MM.1S (cell line): ENCODE measurements around the gene NRAS.

Source experiments
- DNase-seq: peaks from one replicate; pipeline ENCODE4 v3.0.0-alpha.2; 2015
- H2AFZ ChIP-seq: fragments of 300-600 bp; sonication (generic); 2 replicates; pipeline ENCODE4 v1.6.0; 2016; ENCODE audit warnings: antibody characterized with exemption, low read length
- H3F3A ChIP-seq: fragments of 300-600 bp; sonication (generic); 2 replicates; pipeline ENCODE4 v1.6.1; 2016; ENCODE audit warnings: mild to moderate bottlenecking, antibody characterized with exemption, low read length, moderate library complexity, mixed read lengths; ENCODE audit not compliant: insufficient read depth
- H3K27ac ChIP-seq: fragments of 300-600 bp; sonication (generic); 2 replicates; pipeline ENCODE4 v1.5.1; 2016; ENCODE audit warnings: mild to moderate bottlenecking, low read length
- H3K27me3 ChIP-seq: fragments of 300-600 bp; sonication (generic); replicated peaks from 2 replicates; pipeline ENCODE4 v1.6.0; 2016; ENCODE audit warnings: low read length; ENCODE audit not compliant: insufficient read depth
- H3K36me3 ChIP-seq: fragments of 300-600 bp; sonication (generic); replicated peaks from 2 replicates; pipeline ENCODE4 v1.6.1; 2016; ENCODE audit warnings: mild to moderate bottlenecking, low read length, mixed read lengths; ENCODE audit not compliant: insufficient read depth
- H3K4me1 ChIP-seq: fragments of 300-600 bp; sonication (generic); 2 replicates; pipeline ENCODE4 v1.6.1; 2016; ENCODE audit warnings: low read length, mixed read lengths
- H3K4me2 ChIP-seq: fragments of 300-600 bp; sonication (generic); 2 replicates; pipeline ENCODE4 v1.6.0; 2016; ENCODE audit warnings: low read depth, low read length
- H3K4me3 ChIP-seq: fragments of 300-600 bp; sonication (generic); 2 replicates; pipeline ENCODE4 v1.5.1; 2016; ENCODE audit warnings: low read length, mixed read lengths
- H3K79me2 ChIP-seq: fragments of 300-600 bp; sonication (generic); 2 replicates; pipeline ENCODE4 v1.6.1; 2016; ENCODE audit warnings: mixed run types, low read length, mixed read lengths
- H3K9ac ChIP-seq: fragments of 300-600 bp; sonication (generic); 2 replicates; pipeline ENCODE4 v1.6.1; 2016; ENCODE audit warnings: low read length, mixed read lengths
- H3K9me2 ChIP-seq: fragments of 300-600 bp; sonication (generic); replicated peaks from 2 replicates; pipeline ENCODE4 v1.6.1; 2016; ENCODE audit warnings: mild to moderate bottlenecking, low read length, mixed read lengths; ENCODE audit not compliant: insufficient read depth
- H3K9me3 ChIP-seq: fragments of 300-600 bp; sonication (generic); replicated peaks from 2 replicates; pipeline ENCODE4 v1.6.1; 2016; ENCODE audit warnings: mild to moderate bottlenecking, low read length, mixed read lengths; ENCODE audit not compliant: insufficient read depth
- H4K20me1 ChIP-seq: fragments of 300-600 bp; sonication (generic); 2 replicates; pipeline ENCODE4 v1.6.1; 2016; ENCODE audit warnings: mild to moderate bottlenecking, low read length, moderate library complexity, mixed read lengths; ENCODE audit not compliant: insufficient read depth
- EZH2 ChIP-seq: fragments of 300-600 bp; sonication (generic); optimal IDR thresholded peaks from 2 replicates; pipeline ENCODE3; 2017; ENCODE audit warnings: low read depth, mild to moderate bottlenecking, antibody characterized with exemption, low read length, mixed read lengths
- EZH2phosphoT487 ChIP-seq: fragments of 300-600 bp; sonication (generic); IDR thresholded peaks from 2 replicates; pipeline ENCODE4 v1.6.1; 2018; ENCODE audit warnings: antibody characterized with exemption, low read length
- TF ChIP-seq, protein P1 (sequence below): fragments of 300-600 bp; sonication (generic); IDR thresholded peaks from 2 replicates; pipeline ENCODE4 v1.5.1; 2016; ENCODE audit warnings: antibody characterized with exemption, low read length, mixed read lengths

The NRAS gene

GRCh38 chr1:114757455-114758255, 41.1 kb upstream of the NRAS start, which contains the start of gene CSDE1:
Gene CSDE1, minus strand, starts transcription at chr1:114757984. Its CDS starts 18,094 bp downstream, at chr1:114739890.
- TF ChIP-seq EZH2 = no peak
- TF ChIP-seq, protein P1, sequence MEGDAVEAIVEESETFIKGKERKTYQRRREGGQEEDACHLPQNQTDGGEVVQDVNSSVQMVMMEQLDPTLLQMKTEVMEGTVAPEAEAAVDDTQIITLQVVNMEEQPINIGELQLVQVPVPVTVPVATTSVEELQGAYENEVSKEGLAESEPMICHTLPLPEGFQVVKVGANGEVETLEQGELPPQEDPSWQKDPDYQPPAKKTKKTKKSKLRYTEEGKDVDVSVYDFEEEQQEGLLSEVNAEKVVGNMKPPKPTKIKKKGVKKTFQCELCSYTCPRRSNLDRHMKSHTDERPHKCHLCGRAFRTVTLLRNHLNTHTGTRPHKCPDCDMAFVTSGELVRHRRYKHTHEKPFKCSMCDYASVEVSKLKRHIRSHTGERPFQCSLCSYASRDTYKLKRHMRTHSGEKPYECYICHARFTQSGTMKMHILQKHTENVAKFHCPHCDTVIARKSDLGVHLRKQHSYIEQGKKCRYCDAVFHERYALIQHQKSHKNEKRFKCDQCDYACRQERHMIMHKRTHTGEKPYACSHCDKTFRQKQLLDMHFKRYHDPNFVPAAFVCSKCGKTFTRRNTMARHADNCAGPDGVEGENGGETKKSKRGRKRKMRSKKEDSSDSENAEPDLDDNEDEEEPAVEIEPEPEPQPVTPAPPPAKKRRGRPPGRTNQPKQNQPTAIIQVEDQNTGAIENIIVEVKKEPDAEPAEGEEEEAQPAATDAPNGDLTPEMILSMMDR = peak; percentile 47
- TF ChIP-seq EZH2phosphoT487 = no peak
- Histone ChIP-seq H3K36me3 (no peaks in the 10 kb centered on the region), H2AFZ (peak within 1 kb of the TSS; percentile 89), H3K9me3 (no peaks in the 10 kb centered on the region), H3K27ac (peak within 1 kb of the TSS; percentile 92), H4K20me1 (peaks cover 21% of the 10 kb centered on the region), H3K4me1 (peaks cover 18% of the 10 kb centered on the region; the same call in 1 of the 2 replicates), H3K4me2 (peak within 1 kb of the TSS; percentile 82), H3K9ac (peak within 1 kb of the TSS; percentile 99), H3F3A (peaks cover 19% of the 10 kb centered on the region), H3K27me3 (no peaks in the 10 kb centered on the region), H3K79me2 (peaks cover 49% of the 10 kb centered on the region), H3K4me3 (peak within 1 kb of the TSS; percentile 99), H3K9me2 (no peaks in the 10 kb centered on the region)
- DNase-seq = peak; percentile 96

GRCh38 chr1:114756949-114757454, 40.4 kb upstream of the NRAS start:
- no peaks in the 10 kb centered on the region for H3K27me3 ChIP-seq
- peaks cover 55% of the 10 kb centered on the region for H3K79me2 ChIP-seq
- DNase-seq = peak; percentile 8
- no peaks in the 10 kb centered on the region for H3K9me2 ChIP-seq
- H3K4me3 ChIP-seq = peak overlapping the region; percentile 99
- peak overlapping the region; percentile 92 for H3K27ac ChIP-seq
- H3K9ac ChIP-seq = peak overlapping the region; percentile 99
- no peaks in the 10 kb centered on the region for H3K36me3 ChIP-seq
- H2AFZ ChIP-seq = no peak overlapping the region
- TF ChIP-seq, protein P1 = no peak
- TF ChIP-seq EZH2phosphoT487 (no peak), EZH2 (no peak)
- H4K20me1 ChIP-seq = peaks cover 27% of the 10 kb centered on the region
- H3K4me2 ChIP-seq = peak overlapping the region; percentile 82
- H3K4me1 ChIP-seq = peaks cover 23% of the 10 kb centered on the region; the same call in 1 of the 2 replicates
- no peaks in the 10 kb centered on the region for H3K9me3 ChIP-seq
- H3F3A ChIP-seq = peaks cover 19% of the 10 kb centered on the region

- H3K9me3 ChIP-seq = no peaks in the 10 kb centered on the region
- H3K36me3 ChIP-seq = no peaks in the 10 kb centered on the region
- peak overlapping the region; percentile 82 for H3K4me2 ChIP-seq
- no peak for TF ChIP-seq EZH2
- peaks cover 19% of the 10 kb centered on the region for H3F3A ChIP-seq
- H2AFZ ChIP-seq = no peak overlapping the region
- peaks cover 63% of the 10 kb centered on the region for H3K79me2 ChIP-seq
- H3K9me2 ChIP-seq = no peaks in the 10 kb centered on the region
- peak overlapping the region; percentile 99 for H3K9ac ChIP-seq
- peaks cover 30% of the 10 kb centered on the region; the same call in 1 of the 2 replicates for H3K4me1 ChIP-seq
- peak overlapping the region; percentile 92 for H3K27ac ChIP-seq
- H3K27me3 ChIP-seq = no peaks in the 10 kb centered on the region
- peak overlapping the region; percentile 99 for H3K4me3 ChIP-seq
- H4K20me1 ChIP-seq = peaks cover 33% of the 10 kb centered on the region
- DNase-seq = peak; percentile 79
Observed at GRCh38 chr1:114756009-114756892, 39.7 kb upstream of the NRAS start.
